ENCODE measurements around the gene SNX24.
"Not testable (repeated sequence)": the region's sequence is repeated elsewhere in the genome, so short reads cannot be mapped to it uniquely, and the experiment has no call there.

The SNX24 gene

GRCh38 chr5:122871661-122872060 is 26.2 kb downstream of the SNX24 start:
- DNase-seq (ENCODE audit: low read depth in 2 of 2): no peak

GRCh38 chr5:122874179-122874875 is 28.9 kb downstream of the SNX24 start:
- DNase-seq (ENCODE audit: low read depth in 2 of 2): no peak

- no peak for DNase-seq (ENCODE audit: low read depth in 2 of 2)
Observed at GRCh38 chr5:122877518-122877917, 32.1 kb downstream of the SNX24 start.

- DNase-seq (ENCODE audit: low read depth in 2 of 2): no peak
Observed at GRCh38 chr5:122879076-122879475, 33.7 kb downstream of the SNX24 start.

GRCh38 chr5:122880170-122880689 is 34.8 kb downstream of the SNX24 start:
- DNase-seq (ENCODE audit: low read depth in 2 of 2): no peak

GRCh38 chr5:122880749-122881148 is 35.3 kb downstream of the SNX24 start:
- no peak for DNase-seq (ENCODE audit: low read depth in 2 of 2)

- DNase-seq (ENCODE audit: low read depth in 2 of 2): no peak
Observed at GRCh38 chr5:122882831-122883230, 37.4 kb downstream of the SNX24 start.

GRCh38 chr5:122885045-122885517 is 39.7 kb downstream of the SNX24 start:
- no peak for DNase-seq (ENCODE audit: low read depth in 2 of 2)

GRCh38 chr5:122885891-122886290 is 40.5 kb downstream of the SNX24 start:
- DNase-seq (ENCODE audit: low read depth in 2 of 2): no peak

- no peak for DNase-seq (ENCODE audit: low read depth in 2 of 2)
Observed at GRCh38 chr5:122895141-122895540, 49.7 kb downstream of the SNX24 start.

GRCh38 chr5:122896598-122897282 is 51.3 kb downstream of the SNX24 start:
- no peak for DNase-seq (ENCODE audit: low read depth in 2 of 2)

GRCh38 chr5:122897283-122897602 is 51.8 kb downstream of the SNX24 start:
- DNase-seq (ENCODE audit: low read depth in 2 of 2): no peak

- no peak for DNase-seq (ENCODE audit: low read depth in 2 of 2)
Observed at GRCh38 chr5:122901346-122901745, 55.9 kb downstream of the SNX24 start.

- no peak for DNase-seq (ENCODE audit: low read depth in 2 of 2)
Observed at GRCh38 chr5:122902263-122902662, 56.9 kb downstream of the SNX24 start.

- DNase-seq (ENCODE audit: low read depth in 2 of 2): no peak
Observed at GRCh38 chr5:122906768-122907167, 61.4 kb downstream of the SNX24 start.

- no peak for DNase-seq (ENCODE audit: low read depth in 2 of 2)
Observed at GRCh38 chr5:122907276-122907675, 61.9 kb downstream of the SNX24 start.

GRCh38 chr5:122908108-122908507 is 62.7 kb downstream of the SNX24 start:
- DNase-seq (ENCODE audit: low read depth in 2 of 2): no peak

GRCh38 chr5:122908662-122909061 is 63.2 kb downstream of the SNX24 start:
- DNase-seq (ENCODE audit: low read depth in 2 of 2): no peak

GRCh38 chr5:122909470-122910100 is 64.2 kb downstream of the SNX24 start:
- DNase-seq (ENCODE audit: low read depth in 2 of 2): no peak

- not testable (repeated sequence) for DNase-seq (ENCODE audit: low read depth in 2 of 2)
Observed at GRCh38 chr5:122913436-122913835, 68.0 kb downstream of the SNX24 start.

GRCh38 chr5:122915717-122916461 is 70.5 kb downstream of the SNX24 start:
- DNase-seq (ENCODE audit: low read depth in 2 of 2): no peak

- no peak for DNase-seq (ENCODE audit: low read depth in 2 of 2)
Observed at GRCh38 chr5:122916490-122916889, 71.1 kb downstream of the SNX24 start.
